Vagina (tissue), 2 donors: ENCODE data around the gene ATG4A. TPM values are rescaled to one million over a fixed set of nuclear protein-coding genes. Genes with fewer than 3 reads are reported as not detected.

Source experiments
- DNase-seq, 2 donors: peaks; one replicate each; pipeline ENCODE4 v3.0.0-alpha.2; 2017; ENCODE audit errors: extremely low spot score in 2 of 2
- H3K27ac ChIP-seq: fragments of 200-600 bp; sonication (generic); one replicate; pipeline ENCODE4 v1.5.1; 2019
- H3K27me3 ChIP-seq: fragments of 200-600 bp; sonication (generic); one replicate; pipeline ENCODE4 v1.5.1; 2019
- H3K36me3 ChIP-seq, 2 donors: fragments of 200-600 bp; sonication (generic); one replicate each; pipeline ENCODE4 v1.5.1; 2017 to 2019
- H3K4me1 ChIP-seq: fragments of 200-600 bp; sonication (generic); one replicate; pipeline ENCODE4 v1.5.1; 2019
- H3K4me3 ChIP-seq, 2 donors: fragments of 200-600 bp; sonication (generic); 1 replicate in 1 of 2; 2 replicates in 1 of 2; pipeline ENCODE4 v1.5.1; 2016 to 2019
- H3K9me3 ChIP-seq: fragments of 200-600 bp; sonication (generic); one replicate; pipeline ENCODE4 v1.5.1; 2019
- POLR2AphosphoS5 ChIP-seq, 2 donors: sonication (generic); formaldehyde crosslinking; IDR thresholded peaks; one replicate each; pipeline ENCODE4 v1.9.0; 2017; ENCODE audit warnings: antibody characterized with exemption in 2 of 2, mild to moderate bottlenecking in 2 of 2, low read depth in 1 of 2; ENCODE audit not compliant: insufficient read depth in 1 of 2
- intact Hi-C: fragments of 100-400 bp; cut with DNase I; formaldehyde crosslinking; loops from one replicate; pipeline ENCODE4 v1.15.1; 2023
- total RNA-seq: library from RNA; depleted of rRNA; stranded (reverse); fragments of >200 nt; gene quantifications from one replicate; pipeline ENCODE4 v1.2.3, GENCODE V29; 2016

The ATG4A gene
- total RNA-seq, 1 donor from 2014 or later: 5.4 TPM

- TF ChIP-seq POLR2AphosphoS5 (IDR thresholded peaks at IDR 0.05; ENCODE audit: insufficient read depth in 1 of 2, low read depth in 1 of 2): no peak
- H3K36me3 ChIP-seq: no peaks in the 10 kb centered on the region
- H3K27ac ChIP-seq: no peak overlapping the region
- no peak for DNase-seq
- no peak overlapping the region for H3K4me3 ChIP-seq
- no peaks in the 10 kb centered on the region for H3K9me3 ChIP-seq
- no peaks in the 10 kb centered on the region for H3K27me3 ChIP-seq
- intact Hi-C loops: loop anchor here (5.0 kb wide), 1 partner anchor 329 kb away; no protein-coding TSS in a partner anchor
- no peaks in the 10 kb centered on the region for H3K4me1 ChIP-seq
These were observed 112.0 kb downstream of the ATG4A start for GRCh38 chrX:108203540-108203939.

Other genes with a start within 250 kb of the ATG4A start
- gene TEX13B, start 109.4 kb upstream of the ATG4A start, total RNA-seq: not detected
- 0.25 TPM for gene VSIG1, start 46.7 kb upstream of the ATG4A start, total RNA-seq
- gene PSMD10, start 236 bp upstream of the ATG4A start, total RNA-seq: 33.6 TPM